Measurements from ENCODE around the gene PREX1. TPM values are rescaled to one million over a fixed set of nuclear protein-coding genes. Genes with fewer than 3 reads are reported as not detected.

Gene PREX1
- polyA plus RNA-seq, 1 of the 3 experiments (the other 2 are of a cell fraction): 5.3 TPM

DNA sequence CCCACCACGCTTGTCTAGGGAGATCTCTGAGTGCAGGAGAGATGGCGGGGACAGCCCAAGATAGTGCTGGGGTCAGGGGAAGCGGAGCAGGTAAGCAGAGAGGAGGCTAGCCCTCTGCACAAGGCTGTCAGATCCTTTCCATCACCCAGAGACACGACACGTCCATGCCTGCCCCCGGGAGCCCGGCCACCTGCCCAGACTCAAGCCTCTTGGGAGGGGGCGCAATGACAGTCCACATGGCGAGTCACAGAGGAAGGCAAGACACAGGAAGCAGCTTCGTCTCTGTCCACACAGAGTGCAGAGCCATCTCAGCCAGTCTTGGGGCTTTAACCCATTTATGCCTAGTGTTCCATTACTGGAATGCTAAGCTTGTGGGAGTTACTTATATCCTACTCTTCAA lies 78.4 kb downstream of the PREX1 start:
- no peak overlapping the region for H3K4me2 ChIP-seq
- WGBS (ENCODE audit: low lambda C conversion rate): 80% methylated on average over 10 of the region's 10 CpGs
- CTCF ChIA-PET: interaction anchor here (1.6 to 2.7 kb wide), 2 partner anchors 26 to 92 kb away, joined by 3 to 10 read pairs; no protein-coding TSS in a partner anchor

DNA sequence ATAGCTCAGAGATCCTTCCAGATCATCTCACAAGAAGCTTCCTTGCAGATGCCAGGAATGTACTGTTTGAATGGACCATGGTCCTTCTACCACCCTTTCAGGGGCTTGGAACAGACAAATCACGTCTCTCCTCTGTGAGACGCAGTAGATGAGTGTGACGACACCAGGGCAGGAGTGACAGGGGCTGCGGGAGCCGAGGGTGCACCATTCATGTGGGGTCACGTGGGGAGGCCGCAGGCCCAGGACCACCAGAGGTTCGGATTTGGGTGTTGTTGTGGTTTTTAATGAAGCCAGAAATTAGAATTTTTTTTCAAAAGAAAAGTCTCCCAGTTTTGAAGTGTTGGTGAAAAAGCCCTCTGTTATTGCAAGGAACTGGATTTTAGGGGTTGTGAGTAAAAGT lies 79.2 kb downstream of the PREX1 start:
- TF ChIP-seq FOSL2 (IDR thresholded peaks at IDR 0.05; ENCODE audit: borderline replicate concordance, low read depth) (no peak), GABPA (IDR thresholded peaks at IDR 0.05; ENCODE audit: low read depth) (no peak), RAD21 (IDR thresholded peaks at IDR 0.05; ENCODE audit: low read length) (no peak), NRF1 (IDR thresholded peaks at IDR 0.05; ENCODE audit: low read depth, low read length) (no peak), NFIC (IDR thresholded peaks at IDR 0.05; ENCODE audit: borderline replicate concordance) (no peak), FOXM1 (IDR thresholded peaks at IDR 0.05; ENCODE audit: low read depth) (no peak), TEAD4 (IDR thresholded peaks at IDR 0.05; ENCODE audit: borderline replicate concordance, insufficient read depth) (no peak), EZH2phosphoT487 (IDR thresholded peaks at IDR 0.05; ENCODE audit: borderline replicate concordance, low read depth) (no peak), EP300 (IDR thresholded peaks at IDR 0.05; ENCODE audit: borderline replicate concordance in 1 of 2, low read depth in 1 of 2, low read length in 1 of 2) (no peak), GATA2 (CRISPR knock-in tag; IDR thresholded peaks at IDR 0.05) (no peak), ELF1 (IDR thresholded peaks at IDR 0.05) (no peak), TAF1 (IDR thresholded peaks at IDR 0.05; ENCODE audit: borderline replicate concordance, low read depth, low read length) (no peak), MEF2A (IDR thresholded peaks at IDR 0.05; ENCODE audit: borderline replicate concordance, low read depth) (no peak)
- TF ChIP-seq, protein P1, sequence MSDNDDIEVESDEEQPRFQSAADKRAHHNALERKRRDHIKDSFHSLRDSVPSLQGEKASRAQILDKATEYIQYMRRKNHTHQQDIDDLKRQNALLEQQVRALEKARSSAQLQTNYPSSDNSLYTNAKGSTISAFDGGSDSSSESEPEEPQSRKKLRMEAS (IDR thresholded peaks at IDR 0.05; ENCODE audit: low read depth): no peak
- TF ChIP-seq, protein P2, sequence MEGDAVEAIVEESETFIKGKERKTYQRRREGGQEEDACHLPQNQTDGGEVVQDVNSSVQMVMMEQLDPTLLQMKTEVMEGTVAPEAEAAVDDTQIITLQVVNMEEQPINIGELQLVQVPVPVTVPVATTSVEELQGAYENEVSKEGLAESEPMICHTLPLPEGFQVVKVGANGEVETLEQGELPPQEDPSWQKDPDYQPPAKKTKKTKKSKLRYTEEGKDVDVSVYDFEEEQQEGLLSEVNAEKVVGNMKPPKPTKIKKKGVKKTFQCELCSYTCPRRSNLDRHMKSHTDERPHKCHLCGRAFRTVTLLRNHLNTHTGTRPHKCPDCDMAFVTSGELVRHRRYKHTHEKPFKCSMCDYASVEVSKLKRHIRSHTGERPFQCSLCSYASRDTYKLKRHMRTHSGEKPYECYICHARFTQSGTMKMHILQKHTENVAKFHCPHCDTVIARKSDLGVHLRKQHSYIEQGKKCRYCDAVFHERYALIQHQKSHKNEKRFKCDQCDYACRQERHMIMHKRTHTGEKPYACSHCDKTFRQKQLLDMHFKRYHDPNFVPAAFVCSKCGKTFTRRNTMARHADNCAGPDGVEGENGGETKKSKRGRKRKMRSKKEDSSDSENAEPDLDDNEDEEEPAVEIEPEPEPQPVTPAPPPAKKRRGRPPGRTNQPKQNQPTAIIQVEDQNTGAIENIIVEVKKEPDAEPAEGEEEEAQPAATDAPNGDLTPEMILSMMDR (IDR thresholded peaks at IDR 0.05): no peak
- TF ChIP-seq, protein P3, sequence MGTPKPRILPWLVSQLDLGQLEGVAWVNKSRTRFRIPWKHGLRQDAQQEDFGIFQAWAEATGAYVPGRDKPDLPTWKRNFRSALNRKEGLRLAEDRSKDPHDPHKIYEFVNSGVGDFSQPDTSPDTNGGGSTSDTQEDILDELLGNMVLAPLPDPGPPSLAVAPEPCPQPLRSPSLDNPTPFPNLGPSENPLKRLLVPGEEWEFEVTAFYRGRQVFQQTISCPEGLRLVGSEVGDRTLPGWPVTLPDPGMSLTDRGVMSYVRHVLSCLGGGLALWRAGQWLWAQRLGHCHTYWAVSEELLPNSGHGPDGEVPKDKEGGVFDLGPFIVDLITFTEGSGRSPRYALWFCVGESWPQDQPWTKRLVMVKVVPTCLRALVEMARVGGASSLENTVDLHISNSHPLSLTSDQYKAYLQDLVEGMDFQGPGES (IDR thresholded peaks at IDR 0.05; ENCODE audit: low read depth, low read length): no peak
- TF ChIP-seq, protein P4, sequence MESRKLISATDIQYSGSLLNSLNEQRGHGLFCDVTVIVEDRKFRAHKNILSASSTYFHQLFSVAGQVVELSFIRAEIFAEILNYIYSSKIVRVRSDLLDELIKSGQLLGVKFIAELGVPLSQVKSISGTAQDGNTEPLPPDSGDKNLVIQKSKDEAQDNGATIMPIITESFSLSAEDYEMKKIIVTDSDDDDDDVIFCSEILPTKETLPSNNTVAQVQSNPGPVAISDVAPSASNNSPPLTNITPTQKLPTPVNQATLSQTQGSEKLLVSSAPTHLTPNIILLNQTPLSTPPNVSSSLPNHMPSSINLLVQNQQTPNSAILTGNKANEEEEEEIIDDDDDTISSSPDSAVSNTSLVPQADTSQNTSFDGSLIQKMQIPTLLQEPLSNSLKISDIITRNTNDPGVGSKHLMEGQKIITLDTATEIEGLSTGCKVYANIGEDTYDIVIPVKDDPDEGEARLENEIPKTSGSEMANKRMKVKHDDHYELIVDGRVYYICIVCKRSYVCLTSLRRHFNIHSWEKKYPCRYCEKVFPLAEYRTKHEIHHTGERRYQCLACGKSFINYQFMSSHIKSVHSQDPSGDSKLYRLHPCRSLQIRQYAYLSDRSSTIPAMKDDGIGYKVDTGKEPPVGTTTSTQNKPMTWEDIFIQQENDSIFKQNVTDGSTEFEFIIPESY (IDR thresholded peaks at IDR 0.05; ENCODE audit: borderline replicate concordance, low read depth): no peak
- TF ChIP-seq, protein P5, sequence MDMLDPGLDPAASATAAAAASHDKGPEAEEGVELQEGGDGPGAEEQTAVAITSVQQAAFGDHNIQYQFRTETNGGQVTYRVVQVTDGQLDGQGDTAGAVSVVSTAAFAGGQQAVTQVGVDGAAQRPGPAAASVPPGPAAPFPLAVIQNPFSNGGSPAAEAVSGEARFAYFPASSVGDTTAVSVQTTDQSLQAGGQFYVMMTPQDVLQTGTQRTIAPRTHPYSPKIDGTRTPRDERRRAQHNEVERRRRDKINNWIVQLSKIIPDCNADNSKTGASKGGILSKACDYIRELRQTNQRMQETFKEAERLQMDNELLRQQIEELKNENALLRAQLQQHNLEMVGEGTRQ (IDR thresholded peaks at IDR 0.05; ENCODE audit: borderline replicate concordance, low read depth, low read length): no peak
- Histone ChIP-seq H3K9ac (no peak overlapping the region), H3K36me3 (replicated peaks in 1 of 2; ENCODE audit: control insufficient read depth in 1 of 2, insufficient read depth in 2 of 2, low read length in 1 of 2) (no peaks in the 10 kb centered on the region), H3K9me2 (no peaks in the 10 kb centered on the region), H3K4me1 (ENCODE audit: control insufficient read depth in 1 of 2, insufficient read depth in 2 of 2, low read depth in 1 of 2, low read length in 1 of 2) (no peaks in the 10 kb centered on the region; a peak in 1 of 4 replicates), H3K9me3 (no peaks in the 10 kb centered on the region), H4K20me1 (ENCODE audit: insufficient read depth) (no peaks in the 10 kb centered on the region), H3F3A (replicated peaks; ENCODE audit: insufficient read depth) (no peaks in the 10 kb centered on the region), H2AFZ (ENCODE audit: low read depth) (no peak overlapping the region), H3K27me3 (ENCODE audit: insufficient read depth) (no peaks in the 10 kb centered on the region), H3K79me2 (ENCODE audit: insufficient read depth) (no peaks in the 10 kb centered on the region), H3K4me3 (ENCODE audit: low read depth in 2 of 2, low read length in 1 of 2) (no peak overlapping the region), H3K4me2 (no peak overlapping the region), H3K27ac (ENCODE audit: low read depth in 2 of 2, low read length in 1 of 2) (no peak overlapping the region)
- no peak for DNase-seq
- WGBS (ENCODE audit: low lambda C conversion rate): 94% methylated on average over 8 of the region's 8 CpGs
- POLR2A ChIA-PET: no interaction called here
- CTCF ChIA-PET: no interaction called here

More for the DNA sequence above, 78.4 kb downstream of the PREX1 start:
- no peak overlapping the region for H2AFZ ChIP-seq (ENCODE audit: low read depth)
- no peaks in the 10 kb centered on the region for H4K20me1 ChIP-seq (ENCODE audit: insufficient read depth)
- no peaks in the 10 kb centered on the region for H3K9me3 ChIP-seq
- no peaks in the 10 kb centered on the region for H3K9me2 ChIP-seq
- H3K27ac ChIP-seq (ENCODE audit: low read depth in 2 of 2, low read length in 1 of 2): no peak overlapping the region
- no peak for TF ChIP-seq RXRA (IDR thresholded peaks at IDR 0.05; ENCODE audit: borderline replicate concordance, low read depth)
- no peak for DNase-seq
- POLR2A ChIA-PET: no interaction called here
- H3K36me3 ChIP-seq (replicated peaks in 1 of 2; ENCODE audit: control insufficient read depth in 1 of 2, insufficient read depth in 2 of 2, low read length in 1 of 2): no peaks in the 10 kb centered on the region
- no peak overlapping the region for H3K4me3 ChIP-seq (ENCODE audit: low read depth in 2 of 2, low read length in 1 of 2)
- no peaks in the 10 kb centered on the region for H3K79me2 ChIP-seq (ENCODE audit: insufficient read depth)
- no peaks in the 10 kb centered on the region for H3K27me3 ChIP-seq (ENCODE audit: insufficient read depth)
- H3K4me1 ChIP-seq (ENCODE audit: control insufficient read depth in 1 of 2, insufficient read depth in 2 of 2, low read depth in 1 of 2, low read length in 1 of 2): no peaks in the 10 kb centered on the region; a peak in 1 of 4 replicates
- H3K9ac ChIP-seq: no peak overlapping the region
- H3F3A ChIP-seq (replicated peaks; ENCODE audit: insufficient read depth): no peaks in the 10 kb centered on the region
